Panc1 (cell line): ENCODE measurements around the gene NOS1AP.

Experiments used
- CTCF ChIP-seq: fragments of 450-650 bp; IDR thresholded peaks from 2 replicates; pipeline ENCODE4 v1.5.1; 2017; ENCODE audit warnings: mild to moderate bottlenecking
- REST ChIP-seq, 2 experiments: IDR thresholded peaks; 2 replicates each; pipeline ENCODE4 v1.6.1; 2011 to 2012; ENCODE audit warnings: low read depth in 2 of 2, control low read depth in 1 of 2, low read length in 1 of 2, mild to moderate bottlenecking in 1 of 2, moderate library complexity in 1 of 2; ENCODE audit not compliant: insufficient read depth in 1 of 2
- TCF7L2 ChIP-seq: IDR thresholded peaks from 2 replicates; pipeline ENCODE4 v1.6.1; 2011; ENCODE audit warnings: mild to moderate bottlenecking, low read depth, low read length, inconsistent platforms

DNA sequence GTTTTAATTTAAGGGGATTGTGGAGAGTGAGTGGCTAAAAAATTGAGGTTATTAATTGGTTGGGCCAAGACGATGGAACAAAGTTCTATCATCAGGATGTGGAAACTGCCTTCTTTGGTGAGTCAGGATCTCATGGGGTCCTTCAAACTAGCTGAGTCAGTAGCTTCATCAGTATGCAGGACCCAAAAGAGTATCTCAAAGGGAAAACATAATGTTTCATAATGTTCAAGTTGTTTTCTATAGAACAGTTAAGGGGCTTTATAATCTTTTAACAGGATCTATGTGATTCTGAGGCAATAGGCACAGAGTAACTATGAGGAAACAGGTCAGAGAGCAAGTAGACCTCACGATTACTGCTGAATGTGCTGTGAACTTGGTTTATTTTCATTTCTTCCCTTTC, 42.6 kb upstream of the NOS1AP start:
- TF ChIP-seq CTCF (no peak), TCF7L2 (no peak), REST (IDR thresholded peaks at IDR 0.05; ENCODE audit: insufficient read depth in 1 of 2, low read depth in 2 of 2, low read length in 1 of 2) (no peak)
